K562 (cell line): ENCODE data around the gene PPP1R14C. TPM values are rescaled to one million over a fixed set of nuclear protein-coding genes. Genes with fewer than 3 reads are reported as not detected.
A peak's percentile ranks its signal among the peaks of the same experiment; 100 is the strongest.

Source experiments
- CBFA2T3 ChIP-seq: fragments of 450-650 bp; IDR thresholded peaks from 2 replicates; pipeline ENCODE4 v1.6.1; 2017
- CHD1 ChIP-seq: fragments of 200-600 bp; sonication (generic); IDR thresholded peaks from one replicate; pipeline ENCODE4 v1.6.1; 2012; ENCODE audit warnings: mild to moderate bottlenecking, moderate library complexity, low read length, inconsistent platforms
- HOMEZ ChIP-seq: fragments of 250-450 bp; sonication (Bioruptor Pico); IDR thresholded peaks from 2 replicates; pipeline ENCODE4 v1.4.0; 2020; ENCODE audit warnings: mild to moderate bottlenecking, moderate library complexity
- ZNF586 ChIP-seq: fragments of 450-650 bp; formaldehyde crosslinking; conservative IDR thresholded peaks from 2 replicates; pipeline ENCODE4 v1.4.0; 2020; ENCODE audit warnings: mild to moderate bottlenecking, moderate library complexity
- ZNF75A ChIP-seq: fragments of 450-650 bp; formaldehyde crosslinking; IDR thresholded peaks from 2 replicates; pipeline ENCODE4 v1.4.0; 2020; ENCODE audit warnings: mild to moderate bottlenecking
- polyA plus RNA-seq, 8 experiments: library from polyadenylated mRNA; depleted of rRNA in 4 of 8; stranded (reverse) in 5 of 8; unstranded in 3 of 8; fragments of >200 nt; fragmentation: Nextera tagmentation in 2 of 8; fragmentation: Illumina TruSeq in 1 of 8; extraction: Ambion mirVana in 2 of 8; extraction: Trizol in 1 of 8; gene quantifications; 2 replicates each; pipeline versions ENCODE4 v1.2.1 to v1.2.3, GENCODE V29; 2011 to 2014; ENCODE audit warnings: inconsistent platforms in 1 of 8, missing spikeins in 1 of 8
- total RNA-seq, 7 experiments: library from RNA; depleted of rRNA in 6 of 7; stranded (reverse); fragments of >200 nt in 6 of 7; fragmentation: Illumina TruSeq in 2 of 7; extraction: Trizol in 2 of 7; gene quantifications; 2 replicates each; pipeline versions ENCODE4 v1.2.1 to v1.2.3, GENCODE V29; 2011 to 2021; ENCODE audit warnings: low replicate concordance in 1 of 7
- TF ChIP-seq, protein P1 (sequence below): fragments of 450-650 bp; IDR thresholded peaks from 2 replicates; pipeline ENCODE4 v1.6.1; 2017; ENCODE audit warnings: antibody characterized with exemption, mild to moderate bottlenecking
- TF ChIP-seq, protein P2 (sequence below), 2 experiments: fragments of 450-650 bp; IDR thresholded peaks; 2 replicates each; pipeline ENCODE4 v1.6.1; 2018; ENCODE audit warnings: mild to moderate bottlenecking in 2 of 2, low read depth in 1 of 2; ENCODE audit not compliant: partially characterized antibody in 2 of 2
- TF ChIP-seq, protein P3 (sequence below), 2 experiments: IDR thresholded peaks; 2 replicates each; pipeline ENCODE4 v1.6.1; 2011; ENCODE audit warnings: borderline replicate concordance in 1 of 2, control low read depth in 1 of 2, low read depth in 1 of 2, low read length in 1 of 2, mild to moderate bottlenecking in 1 of 2, mixed read lengths in 1 of 2, moderate library complexity in 1 of 2; ENCODE audit not compliant: insufficient read depth in 1 of 2, insufficient read length in 1 of 2, poor library complexity in 1 of 2, severe bottlenecking in 1 of 2; ENCODE audit errors: extremely low read depth in 1 of 2

The PPP1R14C gene
- total and polyA plus RNA-seq, 9 of the 15 experiments (the other 6 are each of a cell fraction or from before 2014, with no cell fraction given) = 4.5 to 16.6 (median 11.9) TPM

DNA sequence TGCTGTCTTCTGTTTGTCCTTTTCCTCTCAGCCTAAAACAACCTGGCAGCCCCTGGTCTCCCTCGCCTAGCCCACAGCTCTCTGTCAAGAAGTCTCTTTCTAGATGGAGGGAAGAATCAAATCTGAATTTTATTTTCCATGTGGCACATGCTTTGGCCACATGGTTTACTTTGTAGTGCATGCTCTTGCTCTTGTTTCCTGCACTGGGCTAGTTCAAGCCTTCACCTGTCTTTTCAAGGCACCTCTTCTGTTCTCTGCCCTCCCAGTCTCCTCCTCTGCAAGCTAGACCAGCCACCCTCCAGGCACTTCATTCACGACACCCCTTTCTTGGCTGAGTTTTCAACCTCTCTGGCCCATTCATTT is 7.6 kb downstream of the PPP1R14C start (continued):
- TF ChIP-seq, protein P1, sequence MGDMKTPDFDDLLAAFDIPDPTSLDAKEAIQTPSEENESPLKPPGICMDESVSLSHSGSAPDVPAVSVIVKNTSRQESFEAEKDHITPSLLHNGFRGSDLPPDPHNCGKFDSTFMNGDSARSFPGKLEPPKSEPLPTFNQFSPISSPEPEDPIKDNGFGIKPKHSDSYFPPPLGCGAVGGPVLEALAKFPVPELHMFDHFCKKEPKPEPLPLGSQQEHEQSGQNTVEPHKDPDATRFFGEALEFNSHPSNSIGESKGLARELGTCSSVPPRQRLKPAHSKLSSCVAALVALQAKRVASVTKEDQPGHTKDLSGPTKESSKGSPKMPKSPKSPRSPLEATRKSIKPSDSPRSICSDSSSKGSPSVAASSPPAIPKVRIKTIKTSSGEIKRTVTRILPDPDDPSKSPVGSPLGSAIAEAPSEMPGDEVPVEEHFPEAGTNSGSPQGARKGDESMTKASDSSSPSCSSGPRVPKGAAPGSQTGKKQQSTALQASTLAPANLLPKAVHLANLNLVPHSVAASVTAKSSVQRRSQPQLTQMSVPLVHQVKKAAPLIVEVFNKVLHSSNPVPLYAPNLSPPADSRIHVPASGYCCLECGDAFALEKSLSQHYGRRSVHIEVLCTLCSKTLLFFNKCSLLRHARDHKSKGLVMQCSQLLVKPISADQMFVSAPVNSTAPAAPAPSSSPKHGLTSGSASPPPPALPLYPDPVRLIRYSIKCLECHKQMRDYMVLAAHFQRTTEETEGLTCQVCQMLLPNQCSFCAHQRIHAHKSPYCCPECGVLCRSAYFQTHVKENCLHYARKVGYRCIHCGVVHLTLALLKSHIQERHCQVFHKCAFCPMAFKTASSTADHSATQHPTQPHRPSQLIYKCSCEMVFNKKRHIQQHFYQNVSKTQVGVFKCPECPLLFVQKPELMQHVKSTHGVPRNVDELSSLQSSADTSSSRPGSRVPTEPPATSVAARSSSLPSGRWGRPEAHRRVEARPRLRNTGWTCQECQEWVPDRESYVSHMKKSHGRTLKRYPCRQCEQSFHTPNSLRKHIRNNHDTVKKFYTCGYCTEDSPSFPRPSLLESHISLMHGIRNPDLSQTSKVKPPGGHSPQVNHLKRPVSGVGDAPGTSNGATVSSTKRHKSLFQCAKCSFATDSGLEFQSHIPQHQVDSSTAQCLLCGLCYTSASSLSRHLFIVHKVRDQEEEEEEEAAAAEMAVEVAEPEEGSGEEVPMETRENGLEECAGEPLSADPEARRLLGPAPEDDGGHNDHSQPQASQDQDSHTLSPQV = peak; percentile 47
- TF ChIP-seq, protein P2, sequence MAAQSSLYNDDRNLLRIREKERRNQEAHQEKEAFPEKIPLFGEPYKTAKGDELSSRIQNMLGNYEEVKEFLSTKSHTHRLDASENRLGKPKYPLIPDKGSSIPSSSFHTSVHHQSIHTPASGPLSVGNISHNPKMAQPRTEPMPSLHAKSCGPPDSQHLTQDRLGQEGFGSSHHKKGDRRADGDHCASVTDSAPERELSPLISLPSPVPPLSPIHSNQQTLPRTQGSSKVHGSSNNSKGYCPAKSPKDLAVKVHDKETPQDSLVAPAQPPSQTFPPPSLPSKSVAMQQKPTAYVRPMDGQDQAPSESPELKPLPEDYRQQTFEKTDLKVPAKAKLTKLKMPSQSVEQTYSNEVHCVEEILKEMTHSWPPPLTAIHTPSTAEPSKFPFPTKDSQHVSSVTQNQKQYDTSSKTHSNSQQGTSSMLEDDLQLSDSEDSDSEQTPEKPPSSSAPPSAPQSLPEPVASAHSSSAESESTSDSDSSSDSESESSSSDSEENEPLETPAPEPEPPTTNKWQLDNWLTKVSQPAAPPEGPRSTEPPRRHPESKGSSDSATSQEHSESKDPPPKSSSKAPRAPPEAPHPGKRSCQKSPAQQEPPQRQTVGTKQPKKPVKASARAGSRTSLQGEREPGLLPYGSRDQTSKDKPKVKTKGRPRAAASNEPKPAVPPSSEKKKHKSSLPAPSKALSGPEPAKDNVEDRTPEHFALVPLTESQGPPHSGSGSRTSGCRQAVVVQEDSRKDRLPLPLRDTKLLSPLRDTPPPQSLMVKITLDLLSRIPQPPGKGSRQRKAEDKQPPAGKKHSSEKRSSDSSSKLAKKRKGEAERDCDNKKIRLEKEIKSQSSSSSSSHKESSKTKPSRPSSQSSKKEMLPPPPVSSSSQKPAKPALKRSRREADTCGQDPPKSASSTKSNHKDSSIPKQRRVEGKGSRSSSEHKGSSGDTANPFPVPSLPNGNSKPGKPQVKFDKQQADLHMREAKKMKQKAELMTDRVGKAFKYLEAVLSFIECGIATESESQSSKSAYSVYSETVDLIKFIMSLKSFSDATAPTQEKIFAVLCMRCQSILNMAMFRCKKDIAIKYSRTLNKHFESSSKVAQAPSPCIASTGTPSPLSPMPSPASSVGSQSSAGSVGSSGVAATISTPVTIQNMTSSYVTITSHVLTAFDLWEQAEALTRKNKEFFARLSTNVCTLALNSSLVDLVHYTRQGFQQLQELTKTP (IDR thresholded peaks at IDR 0.05; ENCODE audit: low read depth in 1 of 2, partially characterized antibody in 2 of 2) = no peak
- TF ChIP-seq CBFA2T3 (no peak), CHD1 (peak; percentile 59), ZNF75A (CRISPR knock-in tag) (no peak), HOMEZ (CRISPR knock-in tag) (no peak), ZNF586 (CRISPR knock-in tag) (no peak)
- TF ChIP-seq, protein P3, sequence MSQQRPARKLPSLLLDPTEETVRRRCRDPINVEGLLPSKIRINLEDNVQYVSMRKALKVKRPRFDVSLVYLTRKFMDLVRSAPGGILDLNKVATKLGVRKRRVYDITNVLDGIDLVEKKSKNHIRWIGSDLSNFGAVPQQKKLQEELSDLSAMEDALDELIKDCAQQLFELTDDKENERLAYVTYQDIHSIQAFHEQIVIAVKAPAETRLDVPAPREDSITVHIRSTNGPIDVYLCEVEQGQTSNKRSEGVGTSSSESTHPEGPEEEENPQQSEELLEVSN (IDR thresholded peaks at IDR 0.05; ENCODE audit: borderline replicate concordance in 1 of 2, extremely low read depth in 1 of 2, insufficient read depth in 1 of 2, insufficient read length in 1 of 2, low read depth in 1 of 2, low read length in 1 of 2, poor library complexity in 1 of 2, severe bottlenecking in 1 of 2) = peak in 1 of 2 experiments; percentile 41
